Measurements from ENCODE around the gene CST7.

The CST7 gene

DNA sequence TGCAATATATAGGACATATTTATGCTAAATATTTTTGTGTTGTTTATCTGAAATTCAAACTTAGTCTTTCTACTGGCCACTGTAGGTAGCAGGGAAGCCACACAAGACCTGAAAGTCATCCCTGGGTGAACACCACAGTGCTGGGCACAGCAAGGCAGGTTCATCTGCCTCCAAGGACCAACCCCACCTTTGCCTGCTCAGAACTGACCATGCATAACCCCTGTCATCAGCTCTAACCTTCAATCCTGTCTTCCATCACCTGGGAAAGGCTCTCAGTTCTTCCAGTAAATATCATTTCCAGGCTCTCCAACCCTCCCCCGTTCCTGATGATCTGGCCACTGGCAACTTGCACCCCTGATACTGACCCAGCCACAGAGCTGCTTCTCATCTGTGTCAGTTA, 32.7 kb upstream of the CST7 start:
- no peaks in the 10 kb centered on the region for H3K9me2 ChIP-seq (ENCODE audit: low read depth, low read length)
- H2AFZ ChIP-seq (ENCODE audit: low read length): no peak overlapping the region
- H3F3A ChIP-seq (ENCODE audit: insufficient read depth, low read length): no peaks in the 10 kb centered on the region
- H3K4me3 ChIP-seq (ENCODE audit: low read depth, low read length, poor library complexity, severe bottlenecking): no peak overlapping the region
- TF ChIP-seq, protein P1, sequence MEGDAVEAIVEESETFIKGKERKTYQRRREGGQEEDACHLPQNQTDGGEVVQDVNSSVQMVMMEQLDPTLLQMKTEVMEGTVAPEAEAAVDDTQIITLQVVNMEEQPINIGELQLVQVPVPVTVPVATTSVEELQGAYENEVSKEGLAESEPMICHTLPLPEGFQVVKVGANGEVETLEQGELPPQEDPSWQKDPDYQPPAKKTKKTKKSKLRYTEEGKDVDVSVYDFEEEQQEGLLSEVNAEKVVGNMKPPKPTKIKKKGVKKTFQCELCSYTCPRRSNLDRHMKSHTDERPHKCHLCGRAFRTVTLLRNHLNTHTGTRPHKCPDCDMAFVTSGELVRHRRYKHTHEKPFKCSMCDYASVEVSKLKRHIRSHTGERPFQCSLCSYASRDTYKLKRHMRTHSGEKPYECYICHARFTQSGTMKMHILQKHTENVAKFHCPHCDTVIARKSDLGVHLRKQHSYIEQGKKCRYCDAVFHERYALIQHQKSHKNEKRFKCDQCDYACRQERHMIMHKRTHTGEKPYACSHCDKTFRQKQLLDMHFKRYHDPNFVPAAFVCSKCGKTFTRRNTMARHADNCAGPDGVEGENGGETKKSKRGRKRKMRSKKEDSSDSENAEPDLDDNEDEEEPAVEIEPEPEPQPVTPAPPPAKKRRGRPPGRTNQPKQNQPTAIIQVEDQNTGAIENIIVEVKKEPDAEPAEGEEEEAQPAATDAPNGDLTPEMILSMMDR (IDR thresholded peaks at IDR 0.05; ENCODE audit: low read length): no peak
- TF ChIP-seq EZH2 (IDR thresholded peaks at IDR 0.05; ENCODE audit: borderline replicate concordance, low read length): no peak
- no peaks in the 10 kb centered on the region for H3K4me1 ChIP-seq (ENCODE audit: insufficient read depth, low read length, severe bottlenecking)
- no peaks in the 10 kb centered on the region for H3K36me3 ChIP-seq (ENCODE audit: insufficient read depth, low read length)
- peaks cover 4% of the 10 kb centered on the region; the same call in 1 of the 2 replicates for H3K27me3 ChIP-seq (ENCODE audit: insufficient read depth, low read length)
- H4K20me1 ChIP-seq (ENCODE audit: insufficient read depth, low read length): no peaks in the 10 kb centered on the region
- H3K9ac ChIP-seq (ENCODE audit: low read length): no peak overlapping the region
- H3K4me2 ChIP-seq (ENCODE audit: low read length): no peak overlapping the region
- H3K79me2 ChIP-seq (ENCODE audit: insufficient read depth, low read length): no peaks in the 10 kb centered on the region
- no peak overlapping the region for H3K27ac ChIP-seq (ENCODE audit: low read depth, low read length, poor library complexity, severe bottlenecking)
- no peaks in the 10 kb centered on the region for H3K9me3 ChIP-seq (ENCODE audit: low read length)

- no peaks in the 10 kb centered on the region for H3K36me3 ChIP-seq (ENCODE audit: insufficient read depth, low read length)
- H3K27me3 ChIP-seq (ENCODE audit: insufficient read depth, low read length): peaks cover 4% of the 10 kb centered on the region; the same call in 1 of the 2 replicates
- TF ChIP-seq, protein P1 (IDR thresholded peaks at IDR 0.05; ENCODE audit: low read length): no peak
- no peak for TF ChIP-seq EZH2 (IDR thresholded peaks at IDR 0.05; ENCODE audit: borderline replicate concordance, low read length)
- no peak overlapping the region for H3K27ac ChIP-seq (ENCODE audit: low read depth, low read length, poor library complexity, severe bottlenecking)
- no peaks in the 10 kb centered on the region for H3F3A ChIP-seq (ENCODE audit: insufficient read depth, low read length)
- H3K4me1 ChIP-seq (ENCODE audit: insufficient read depth, low read length, severe bottlenecking): no peaks in the 10 kb centered on the region
- H3K79me2 ChIP-seq (ENCODE audit: insufficient read depth, low read length): no peaks in the 10 kb centered on the region
- H3K9me2 ChIP-seq (ENCODE audit: low read depth, low read length): no peaks in the 10 kb centered on the region
- no peaks in the 10 kb centered on the region for H3K9me3 ChIP-seq (ENCODE audit: low read length)
- H4K20me1 ChIP-seq (ENCODE audit: insufficient read depth, low read length): no peaks in the 10 kb centered on the region
- H3K4me2 ChIP-seq (ENCODE audit: low read length): no peak overlapping the region
- H3K9ac ChIP-seq (ENCODE audit: low read length): no peak overlapping the region
- H3K4me3 ChIP-seq (ENCODE audit: low read depth, low read length, poor library complexity, severe bottlenecking): no peak overlapping the region
- no peak overlapping the region for H2AFZ ChIP-seq (ENCODE audit: low read length)
Measured at GRCh38 chr20:24917056-24917455, 32.0 kb upstream of the CST7 start.

DNA sequence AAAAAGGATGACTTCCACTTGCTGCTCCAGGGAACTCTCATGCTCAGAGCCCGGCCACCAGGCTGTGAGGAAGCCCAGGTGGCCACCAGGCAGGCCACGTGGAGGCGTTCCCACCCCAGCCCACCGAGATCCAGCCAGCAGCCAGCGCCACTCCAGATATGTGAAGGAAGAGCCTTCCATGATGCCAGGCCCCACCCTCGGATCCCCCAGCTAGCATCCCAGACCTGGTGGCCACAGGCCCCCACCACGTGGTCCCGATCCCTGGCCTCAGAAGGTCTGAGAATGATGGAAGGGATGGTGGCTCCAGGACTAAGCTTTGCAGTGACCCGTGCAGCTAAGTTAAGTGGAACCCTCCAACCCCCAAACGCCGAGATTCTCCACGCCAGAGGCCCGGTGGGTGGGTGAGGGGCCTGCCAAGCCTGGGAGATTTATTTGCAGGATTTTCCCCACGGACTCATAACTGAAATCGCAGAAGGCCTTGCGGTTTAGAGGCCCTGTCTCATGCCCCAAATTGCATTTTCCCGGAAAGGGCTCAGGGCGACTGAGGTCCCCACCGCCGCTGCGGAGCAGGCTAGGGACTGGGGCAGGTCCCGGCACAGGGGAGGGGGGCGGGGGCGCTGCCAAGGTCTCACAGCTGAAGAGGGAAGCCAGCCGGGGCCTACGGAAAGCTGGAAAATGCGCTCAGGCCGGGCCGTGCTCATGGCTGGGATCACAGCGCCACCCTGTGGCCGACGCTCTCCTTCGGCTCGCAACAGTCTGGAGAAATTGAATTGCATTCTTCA, 31.1 kb upstream of the CST7 start:
- Histone ChIP-seq H3K9me2 (ENCODE audit: low read depth, low read length) (no peaks in the 10 kb centered on the region), H3K4me2 (ENCODE audit: low read length) (no peak overlapping the region), H3F3A (ENCODE audit: insufficient read depth, low read length) (no peaks in the 10 kb centered on the region), H3K9me3 (ENCODE audit: low read length) (no peaks in the 10 kb centered on the region), H3K36me3 (ENCODE audit: insufficient read depth, low read length) (no peaks in the 10 kb centered on the region), H3K79me2 (ENCODE audit: insufficient read depth, low read length) (no peaks in the 10 kb centered on the region), H3K9ac (ENCODE audit: low read length) (no peak overlapping the region), H3K4me3 (ENCODE audit: low read depth, low read length, poor library complexity, severe bottlenecking) (no peak overlapping the region), H3K27me3 (ENCODE audit: insufficient read depth, low read length) (peaks cover 4% of the 10 kb centered on the region; the same call in 1 of the 2 replicates), H3K27ac (ENCODE audit: low read depth, low read length, poor library complexity, severe bottlenecking) (no peak overlapping the region), H3K4me1 (ENCODE audit: insufficient read depth, low read length, severe bottlenecking) (no peaks in the 10 kb centered on the region), H4K20me1 (ENCODE audit: insufficient read depth, low read length) (no peaks in the 10 kb centered on the region), H2AFZ (ENCODE audit: low read length) (no peak overlapping the region)
- TF ChIP-seq EZH2 (IDR thresholded peaks at IDR 0.05; ENCODE audit: borderline replicate concordance, low read length): no peak
- TF ChIP-seq, protein P1 (IDR thresholded peaks at IDR 0.05; ENCODE audit: low read length): peak; percentile 89
